A549 (cell line): Measurements from ENCODE around the gene SLC26A3. TPM values are rescaled to one million over a fixed set of nuclear protein-coding genes. Genes with fewer than 3 reads are reported as not detected.

ENCODE experiments used
- ATAC-seq, 2 experiments: fragments of 200-7000 bp in 1 of 2; fragments of >200 bp in 1 of 2; cut with Nextera tagmentation in 1 of 2; cut with Tn5 transposase in 1 of 2; 3 replicates each; pipeline versions ENCODE4 v1.8.0 to v1.9.1; 2018 to 2020; ENCODE audit warnings: mild to moderate bottlenecking in 1 of 2, moderate library complexity in 1 of 2
- CTCF ChIA-PET: fragments of 300-600 bp; sonication (Branson Sonifier 250); formaldehyde crosslinking; extraction: SDS; loops from one replicate; lab custom pipeline; 2021; ENCODE audit warnings: antibody characterized with exemption, inconsistent platforms; lab: Yijun Ruan, JAX
- POLR2A ChIA-PET: fragments of 350-600 bp; formaldehyde crosslinking; extraction: SDS; loops from one replicate; lab custom pipeline; 2021; ENCODE audit warnings: antibody characterized with exemption, inconsistent platforms; lab: Yijun Ruan, JAX
- DNase-seq, 2 experiments: peaks; one replicate each; pipeline versions ENCODE4 v3.0.0 to v3.0.0-alpha.2; 2011 to 2016; ENCODE audit warnings: low read depth in 1 of 2, low spot score in 1 of 2
- FAIRE-seq: peaks from 2 replicates; lab custom pipeline; 2011; peaks lifted over from hg19 to GRCh38; lab: Jason Lieb, UNC
- H3K27ac ChIP-seq, 2 experiments: fragments of >200 bp; sonication (Bioruptor Twin); formaldehyde crosslinking; 3 replicates each; pipeline ENCODE4 v1.5.1; 2016 to 2017
- H3K4me1 ChIP-seq: fragments of >200 bp; sonication (Bioruptor Twin); formaldehyde crosslinking; 3 replicates; pipeline ENCODE4 v1.6.1; 2016
- H3K4me2 ChIP-seq: fragments of >200 bp; sonication (Bioruptor Twin); formaldehyde crosslinking; 3 replicates; pipeline ENCODE4 v1.6.1; 2016
- H3K4me3 ChIP-seq: fragments of >200 bp; sonication (Bioruptor Twin); formaldehyde crosslinking; 3 replicates; pipeline ENCODE4 v1.5.1; 2016
- H3K9me3 ChIP-seq: fragments of >200 bp; sonication (Bioruptor Twin); formaldehyde crosslinking; 3 replicates; pipeline ENCODE4 v1.6.1; 2016
- CHD4 ChIP-seq: fragments of 200-600 bp; sonication (generic); IDR thresholded peaks from 2 replicates; pipeline ENCODE4 v1.6.1; 2016; ENCODE audit warnings: antibody characterized with exemption, mild to moderate bottlenecking, borderline replicate concordance
- CTCF ChIP-seq: fragments of >200 bp; sonication (Bioruptor Twin); formaldehyde crosslinking; IDR thresholded peaks from 3 replicates; pipeline ENCODE4 v1.5.1; 2016
- ELK1 ChIP-seq: fragments of 150-350 bp; IDR thresholded peaks from 2 replicates; pipeline ENCODE4 v1.6.1; 2014; ENCODE audit warnings: low read depth, mild to moderate bottlenecking, low read length
- ESRRA ChIP-seq: fragments of 150-350 bp; IDR thresholded peaks from 2 replicates; pipeline ENCODE4 v1.6.1; 2014; ENCODE audit warnings: mild to moderate bottlenecking, low read length, borderline replicate concordance
- FOSL2 ChIP-seq, 2 experiments: fragments of 450-650 bp in 1 of 2; fragments of >200 bp in 1 of 2; sonication (Bioruptor Twin) in 1 of 2; formaldehyde crosslinking; IDR thresholded peaks; 2 replicates each; pipeline versions ENCODE4 v1.5.0 to v1.6.1; 2016 to 2020; ENCODE audit warnings: mild to moderate bottlenecking in 1 of 2, moderate library complexity in 1 of 2
- GATA3 ChIP-seq: IDR thresholded peaks from 2 replicates; pipeline ENCODE4 v1.6.1; 2012; ENCODE audit warnings: borderline replicate concordance
- HOXB13 ChIP-seq: fragments of 250-450 bp; sonication (Bioruptor Pico); IDR thresholded peaks from 2 replicates; pipeline ENCODE4 v1.5.0; 2020; ENCODE audit warnings: low read depth, mild to moderate bottlenecking, moderate library complexity
- MAFK ChIP-seq: fragments of 450-650 bp; IDR thresholded peaks from 2 replicates; pipeline ENCODE4 v1.6.1; 2014; ENCODE audit not compliant: partially characterized antibody
- MAX ChIP-seq: IDR thresholded peaks from 2 replicates; pipeline ENCODE4 v1.6.1; 2012
- MAZ ChIP-seq: fragments of 150-350 bp; IDR thresholded peaks from 2 replicates; pipeline ENCODE4 v1.6.1; 2014; ENCODE audit warnings: antibody characterized with exemption, low read depth, low read length, borderline replicate concordance
- NFE2L2 ChIP-seq: fragments of 150-350 bp; conservative IDR thresholded peaks from 2 replicates; pipeline ENCODE4 v1.6.1; 2014; ENCODE audit warnings: low read length
- NR3C1 ChIP-seq: fragments of >200 bp; sonication (Bioruptor Twin); formaldehyde crosslinking; IDR thresholded peaks from 3 replicates; pipeline ENCODE4 v1.6.1; 2017
- RAD21 ChIP-seq, 2 experiments: fragments of >200 bp in 1 of 2; sonication (Bioruptor Twin) in 1 of 2; formaldehyde crosslinking in 1 of 2; IDR thresholded peaks in 1 of 2; conservative IDR thresholded peaks in 1 of 2; 2 replicates in 1 of 2; 3 replicates in 1 of 2; pipeline ENCODE4 v1.6.1; 2012 to 2018; ENCODE audit warnings: inconsistent platforms in 1 of 2
- RCOR1 ChIP-seq: fragments of 150-350 bp; IDR thresholded peaks from 2 replicates; pipeline ENCODE4 v1.6.1; 2014; ENCODE audit warnings: antibody characterized with exemption, low read length, low read depth
- REST ChIP-seq: fragments of 200-600 bp; sonication (generic); IDR thresholded peaks from 2 replicates; pipeline ENCODE4 v1.6.1; 2016; ENCODE audit warnings: antibody characterized with exemption, mild to moderate bottlenecking, moderate library complexity
- SREBF2 ChIP-seq: fragments of 450-650 bp; IDR thresholded peaks from 2 replicates; pipeline ENCODE4 v1.6.1; 2014; ENCODE audit warnings: mild to moderate bottlenecking, moderate library complexity
- TFCP2L1 ChIP-seq: fragments of 250-450 bp; sonication (Bioruptor Pico); IDR thresholded peaks from 2 replicates; pipeline ENCODE4 v1.5.0; 2021; ENCODE audit warnings: mild to moderate bottlenecking
- TP53 ChIP-seq: fragments of 250-450 bp; sonication (Bioruptor Pico); IDR thresholded peaks from 2 replicates; pipeline ENCODE4 v1.5.0; 2021; ENCODE audit warnings: mild to moderate bottlenecking, moderate library complexity
- USF2 ChIP-seq: fragments of 450-650 bp; IDR thresholded peaks from 2 replicates; pipeline ENCODE4 v1.6.1; 2014; ENCODE audit warnings: antibody characterized with exemption
- ZC3H11A ChIP-seq: fragments of 450-650 bp; IDR thresholded peaks from 2 replicates; pipeline ENCODE4 v1.6.1; 2014; ENCODE audit warnings: antibody characterized with exemption, mild to moderate bottlenecking
- ZNF302 ChIP-seq: fragments of 250-450 bp; sonication (Bioruptor Pico); IDR thresholded peaks from 2 replicates; pipeline ENCODE4 v1.9.0; 2021; ENCODE audit warnings: inconsistent platforms, mild to moderate bottlenecking, moderate library complexity
- ZSCAN20 ChIP-seq: fragments of 250-450 bp; sonication (Bioruptor Pico); IDR thresholded peaks from 2 replicates; pipeline ENCODE4 v1.8.0; 2022; ENCODE audit warnings: mild to moderate bottlenecking, moderate library complexity
- WGBS: methylation state at CpG from one replicate; pipeline ENCODE4 v1.1.6; 2017; ENCODE audit errors: missing lambda C conversion rate; 5-methylcytosine and 5-hydroxymethylcytosine counted together
- polyA plus RNA-seq, 4 experiments: library from polyadenylated mRNA; depleted of rRNA in 3 of 4; stranded (reverse); fragments of >200 nt; fragmentation: RNase III in 1 of 4; extraction: RNeasy Plus Mini Kit Qiagen cat#74134 plus additional on column Dnase treatment in 1 of 4; gene quantifications; 2 replicates in 3 of 4; 3 replicates in 1 of 4; pipeline ENCODE4 v1.2.3, GENCODE V29; 2011 to 2017

The SLC26A3 gene
- polyA plus RNA-seq, 2 of the 4 experiments (the other 2 are of a cell fraction) = not detected

GRCh38 chr7:107799647-107800264, 3.3 kb downstream of the SLC26A3 start:
- no peaks in the 10 kb centered on the region for H3K4me1 ChIP-seq
- H3K4me3 ChIP-seq = no peak overlapping the region
- FAIRE-seq = no peak
- ChIA-PET POLR2A (interaction anchor here (1.1 kb wide), 1 partner anchor 56 kb away, joined by 4 read pairs; the partner anchor contains the start of gene CBLL1), CTCF (interaction anchor here (1.3 kb wide), 1 partner anchor 75 kb away, joined by 3 read pairs; no protein-coding TSS in a partner anchor)
- DNase-seq = no peak
- no peak overlapping the region for H3K4me2 ChIP-seq
- TF ChIP-seq TFCP2L1 = no peak
- no peak for TF ChIP-seq SREBF2
- TF ChIP-seq GATA3 = no peak
- TF ChIP-seq FOSL2 (IDR thresholded peaks at IDR 0.05) = no peak
- no peak for TF ChIP-seq FOSL2 (CRISPR knock-in tag; IDR thresholded peaks at IDR 0.05)
- TF ChIP-seq ZSCAN20 = no peak
- H3K9me3 ChIP-seq = no peaks in the 10 kb centered on the region
- H3K27ac ChIP-seq = no peak overlapping the region
- ATAC-seq = no peak
- 25% methylated on average over 6 of the region's 6 CpGs for WGBS

GRCh38 chr7:107792364-107792763, 10.7 kb downstream of the SLC26A3 start:
- no peaks in the 10 kb centered on the region for H3K4me1 ChIP-seq
- ChIA-PET POLR2A (interaction anchor here (1.4 kb wide), 1 partner anchor 49 kb away, joined by 3 read pairs; the partner anchor contains the start of gene CBLL1), CTCF (interaction anchor here (0.5 kb wide), 1 partner anchor 1316 kb away, joined by 3 read pairs; no protein-coding TSS in a partner anchor)
- no peak for FAIRE-seq
- H3K4me3 ChIP-seq = no peak overlapping the region
- TF ChIP-seq MAX (no peak), MAFK (no peak), ELK1 (no peak)
- ATAC-seq = no peak
- no peaks in the 10 kb centered on the region for H3K9me3 ChIP-seq
- WGBS = 46% methylated on average over 6 of the region's 6 CpGs
- no peak overlapping the region for H3K4me2 ChIP-seq
- no peak overlapping the region for H3K27ac ChIP-seq
- no peak for DNase-seq

- POLR2A ChIA-PET = no interaction called here
- FAIRE-seq = no peak
- Histone ChIP-seq H3K9me3 (no peaks in the 10 kb centered on the region), H3K4me2 (no peak overlapping the region), H3K4me1 (no peaks in the 10 kb centered on the region), H3K27ac (no peak overlapping the region)
- CTCF ChIA-PET = interaction anchor here (2.0 kb wide), 1 partner anchor 85 kb away, joined by 6 read pairs; no protein-coding TSS in a partner anchor
- no peak for DNase-seq
- ATAC-seq = no peak
- 69% methylated on average over 6 of the region's 6 CpGs for WGBS
- TF ChIP-seq ZC3H11A (no peak), CTCF (no peak), RAD21 (conservative IDR thresholded peaks at IDR 0.05 in 1 of 2, IDR thresholded peaks at IDR 0.05 in 1 of 2) (no peak), RCOR1 (no peak), HOXB13 (CRISPR knock-in tag) (no peak), TP53 (CRISPR knock-in tag) (no peak)
- TF ChIP-seq, all 56 proteins: peak for 0
- no peak overlapping the region for H3K4me3 ChIP-seq
These were observed 13.4 kb downstream of the SLC26A3 start for GRCh38 chr7:107789647-107790046.

GRCh38 chr7:107788662-107789061, 14.4 kb downstream of the SLC26A3 start:
- no peak for FAIRE-seq
- no peak overlapping the region for H3K27ac ChIP-seq
- ChIA-PET POLR2A (no interaction called here), CTCF (interaction anchor here (1.1 to 2.0 kb wide), 2 partner anchors 17 to 86 kb away, joined by 3 to 6 read pairs; no protein-coding TSS in a partner anchor)
- 45% methylated on average over 3 of the region's 3 CpGs for WGBS
- H3K4me3 ChIP-seq = no peak overlapping the region
- H3K4me1 ChIP-seq = no peaks in the 10 kb centered on the region
- H3K4me2 ChIP-seq = no peak overlapping the region
- no peak for ATAC-seq
- no peaks in the 10 kb centered on the region for H3K9me3 ChIP-seq
- DNase-seq = no peak
- no peak for TF ChIP-seq ESRRA
- no peak for TF ChIP-seq MAZ
- no peak for TF ChIP-seq RCOR1
- no peak for TF ChIP-seq TFCP2L1
- TF ChIP-seq REST = no peak
- no peak for TF ChIP-seq ZNF302 (CRISPR knock-in tag)
- no peak for TF ChIP-seq USF2
- TF ChIP-seq NR3C1 = no peak
- no peak for TF ChIP-seq CHD4
- no peak for TF ChIP-seq NFE2L2
